RPMI7951 (cell line): ENCODE measurements around the gene CMPK2. TPM values are rescaled to one million over a fixed set of nuclear protein-coding genes. Genes with fewer than 3 reads are reported as not detected.

Experiments used
- DNase-seq: peaks from one replicate; pipeline ENCODE4 v3.0.0-alpha.2; 2012; ENCODE audit warnings: low read depth
- total RNA-seq: library from RNA; depleted of rRNA; stranded (reverse); fragments of >200 nt; shearing (Covaris generic); gene quantifications from 2 replicates; pipeline ENCODE4 v1.2.3, GENCODE V29; 2014; rRNA removed

CMPK2 gene
- total RNA-seq, 1 experiment from 2014 or later, result 4.4 TPM

GRCh38 chr2:6812857-6813530 is 52.7 kb downstream of the CMPK2 start:
- peak; percentile 21 for DNase-seq

DNA sequence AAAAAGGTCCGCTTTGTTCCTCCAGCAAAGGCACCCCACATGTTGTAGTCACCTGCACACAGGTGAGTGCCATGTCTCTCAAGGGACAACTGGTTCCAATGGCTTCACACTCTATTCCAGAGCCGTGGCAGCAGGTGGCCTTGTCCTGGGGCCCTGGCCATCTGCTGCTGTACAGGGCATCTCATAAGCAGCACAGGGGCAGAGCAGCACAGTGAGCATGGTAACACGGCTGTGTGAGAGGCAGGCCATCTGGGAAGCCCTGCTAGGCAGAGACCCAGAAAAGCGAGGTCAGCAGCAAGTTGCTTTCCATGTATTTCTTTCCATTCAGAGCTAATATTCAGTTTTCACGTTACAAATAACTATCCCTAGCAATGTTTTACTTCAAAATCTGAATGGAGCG is 54.7 kb downstream of the CMPK2 start:
- no peak for DNase-seq

- DNase-seq, result no peak
These were observed 57.3 kb downstream of the CMPK2 start for GRCh38 chr2:6808426-6808825.

DNA sequence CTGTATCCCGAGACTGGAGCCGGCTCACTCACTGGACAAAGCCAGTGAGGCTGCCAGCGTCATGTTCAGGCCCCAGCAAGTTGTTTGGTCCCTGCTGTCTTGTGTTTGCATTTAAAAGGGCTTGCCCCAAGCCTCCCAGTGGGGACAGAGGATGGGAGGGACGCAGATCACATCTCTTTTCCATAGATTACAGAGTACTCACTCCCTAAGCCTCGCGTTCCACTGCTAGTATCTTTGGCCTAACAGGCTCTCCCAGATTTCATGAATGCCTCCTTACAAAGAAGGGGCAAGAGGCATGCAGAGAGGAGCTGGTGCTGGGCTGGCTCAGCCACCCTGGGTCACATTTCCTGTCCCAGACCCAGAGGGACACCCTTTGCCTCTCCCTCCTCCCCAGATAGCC is 59.1 kb downstream of the CMPK2 start:
- no peak for DNase-seq

- DNase-seq, result peak; percentile 82
These were observed 65.2 kb downstream of the CMPK2 start for GRCh38 chr2:6800553-6800952.

Other genes with a start within 250 kb of the CMPK2 start
- gene RSAD2, start 11.9 kb upstream of the CMPK2 start, total RNA-seq, result 1.3 and 3.6 TPM in 2 replicates
- 9.5 and 12.4 TPM in 2 replicates for gene RNF144A, start 51.5 kb upstream of the CMPK2 start, total RNA-seq